ENCODE measurements around the gene GID4.

The GID4 gene

GRCh38 chr17:18043491-18043890 lies 4.3 kb downstream of the GID4 start:
- TF ChIP-seq, protein P1, sequence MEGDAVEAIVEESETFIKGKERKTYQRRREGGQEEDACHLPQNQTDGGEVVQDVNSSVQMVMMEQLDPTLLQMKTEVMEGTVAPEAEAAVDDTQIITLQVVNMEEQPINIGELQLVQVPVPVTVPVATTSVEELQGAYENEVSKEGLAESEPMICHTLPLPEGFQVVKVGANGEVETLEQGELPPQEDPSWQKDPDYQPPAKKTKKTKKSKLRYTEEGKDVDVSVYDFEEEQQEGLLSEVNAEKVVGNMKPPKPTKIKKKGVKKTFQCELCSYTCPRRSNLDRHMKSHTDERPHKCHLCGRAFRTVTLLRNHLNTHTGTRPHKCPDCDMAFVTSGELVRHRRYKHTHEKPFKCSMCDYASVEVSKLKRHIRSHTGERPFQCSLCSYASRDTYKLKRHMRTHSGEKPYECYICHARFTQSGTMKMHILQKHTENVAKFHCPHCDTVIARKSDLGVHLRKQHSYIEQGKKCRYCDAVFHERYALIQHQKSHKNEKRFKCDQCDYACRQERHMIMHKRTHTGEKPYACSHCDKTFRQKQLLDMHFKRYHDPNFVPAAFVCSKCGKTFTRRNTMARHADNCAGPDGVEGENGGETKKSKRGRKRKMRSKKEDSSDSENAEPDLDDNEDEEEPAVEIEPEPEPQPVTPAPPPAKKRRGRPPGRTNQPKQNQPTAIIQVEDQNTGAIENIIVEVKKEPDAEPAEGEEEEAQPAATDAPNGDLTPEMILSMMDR (IDR thresholded peaks at IDR 0.05; ENCODE audit: low read depth, low read length), result no peak
- H3K4me3 ChIP-seq (ENCODE audit: low read depth, low read length), result no peak overlapping the region

- TF ChIP-seq, protein P1 (IDR thresholded peaks at IDR 0.05; ENCODE audit: low read depth, low read length), result no peak
- H3K4me3 ChIP-seq (ENCODE audit: low read depth, low read length), result no peak overlapping the region
Observed at GRCh38 chr17:18044609-18045008, 5.4 kb downstream of the GID4 start.

DNA sequence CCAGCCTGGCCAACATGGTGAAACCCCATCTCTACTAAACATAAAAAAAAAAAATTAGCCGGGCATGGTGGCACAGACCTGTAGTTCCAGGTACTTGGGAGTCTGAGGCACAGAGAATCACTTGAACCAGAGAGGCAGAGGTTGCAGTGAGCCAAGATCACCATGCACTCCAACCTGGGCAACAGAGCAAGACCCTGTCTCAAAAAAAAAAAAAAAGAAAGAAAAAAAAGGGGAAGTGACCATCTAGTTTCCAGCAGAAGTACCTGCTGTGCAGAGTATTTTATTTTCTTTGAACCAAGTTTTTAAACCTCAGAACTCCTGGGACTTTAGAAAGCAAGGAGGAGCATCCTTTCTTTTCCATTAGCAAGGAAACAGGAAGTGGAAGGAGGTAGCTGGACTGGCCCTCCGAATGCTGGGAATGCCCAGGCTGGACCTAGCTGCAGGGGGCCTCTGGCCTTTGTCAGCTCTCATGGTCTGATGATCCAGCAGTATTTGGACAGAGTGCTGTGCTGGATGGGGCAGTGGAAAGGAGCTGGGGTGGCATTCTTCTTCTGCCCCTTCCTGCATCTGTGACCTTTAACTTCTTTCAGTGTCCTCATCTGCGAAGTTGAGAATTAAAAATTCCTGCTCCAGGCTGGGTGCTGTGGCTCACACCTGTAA lies 6.6 kb downstream of the GID4 start:
- no peak overlapping the region for H3K4me3 ChIP-seq (ENCODE audit: low read depth, low read length)
- TF ChIP-seq, protein P1 (IDR thresholded peaks at IDR 0.05; ENCODE audit: low read depth, low read length), result no peak

- TF ChIP-seq, protein P1 (IDR thresholded peaks at IDR 0.05; ENCODE audit: low read depth, low read length), result no peak
- no peak overlapping the region for H3K4me3 ChIP-seq (ENCODE audit: low read depth, low read length)
Observed at GRCh38 chr17:18055597-18055996, 16.4 kb downstream of the GID4 start.

GRCh38 chr17:18056214-18056613 lies 17.0 kb downstream of the GID4 start:
- H3K4me3 ChIP-seq (ENCODE audit: low read depth, low read length), result no peak overlapping the region
- TF ChIP-seq, protein P1 (IDR thresholded peaks at IDR 0.05; ENCODE audit: low read depth, low read length), result no peak

DNA sequence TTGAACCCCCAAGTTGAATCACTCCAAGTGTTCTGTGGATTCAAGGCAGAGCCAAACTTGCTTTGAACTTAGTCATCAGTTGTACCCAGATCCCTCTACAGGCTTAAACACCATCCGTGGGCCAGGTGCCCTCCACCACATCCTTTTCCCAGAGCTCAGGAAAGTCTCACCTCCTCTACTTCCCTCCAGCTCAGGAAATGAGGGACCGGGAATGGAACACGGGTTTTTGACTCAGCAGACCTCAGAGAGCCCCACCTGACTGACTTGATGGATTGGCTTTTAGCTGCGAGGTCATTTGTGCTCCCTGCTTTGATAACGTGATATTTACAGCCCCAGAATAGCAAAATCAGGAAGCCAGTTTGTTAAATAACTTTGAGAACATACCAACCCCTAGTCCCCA lies 20.1 kb downstream of the GID4 start:
- no peak overlapping the region for H3K4me3 ChIP-seq (ENCODE audit: low read depth, low read length)
- TF ChIP-seq, protein P1 (IDR thresholded peaks at IDR 0.05; ENCODE audit: low read depth, low read length), result no peak

- H3K4me3 ChIP-seq (ENCODE audit: low read depth, low read length), result no peak overlapping the region
- TF ChIP-seq, protein P1 (IDR thresholded peaks at IDR 0.05; ENCODE audit: low read depth, low read length), result no peak
Observed at GRCh38 chr17:18064053-18064452, 24.8 kb downstream of the GID4 start.
